H1 (cell line): ENCODE data around the gene SERPINE3. TPM values are rescaled to one million over a fixed set of nuclear protein-coding genes. Genes with fewer than 3 reads are reported as not detected.

ENCODE experiments used
- CBX5 ChIP-seq: fragments of 300-800, 300-1000 bp; sonication (generic); IDR thresholded peaks from 2 replicates; pipeline ENCODE4 v1.7.1; 2016; ENCODE audit warnings: antibody characterized with exemption, low read length, low read depth
- GTF2F1 ChIP-seq: IDR thresholded peaks from 2 replicates; pipeline ENCODE4 v1.6.1; 2012; ENCODE audit warnings: low read depth, low read length, improper control_type of control experiment, borderline replicate concordance
- JUND ChIP-seq: IDR thresholded peaks from 2 replicates; pipeline ENCODE4 v1.6.1; 2011; ENCODE audit warnings: mild to moderate bottlenecking, improper control_type of control experiment, low read length
- KDM1A ChIP-seq: fragments of 200-600, 300-600 bp; sonication (generic); IDR thresholded peaks from 2 replicates; pipeline ENCODE4 v1.7.1; 2016; ENCODE audit warnings: mild to moderate bottlenecking, low read length, borderline replicate concordance
- NRF1 ChIP-seq: IDR thresholded peaks from 2 replicates; pipeline ENCODE4 v1.6.1; 2011; ENCODE audit warnings: mild to moderate bottlenecking, low read depth, low read length, improper control_type of control experiment
- POU5F1 ChIP-seq: IDR thresholded peaks from 2 replicates; pipeline ENCODE4 v1.6.1; 2011; ENCODE audit warnings: low read depth, mild to moderate bottlenecking, low read length, moderate library complexity
- polyA plus RNA-seq, 7 experiments: library from polyadenylated mRNA; depleted of rRNA in 3 of 7; stranded (reverse) in 5 of 7; unstranded in 2 of 7; fragments of >200 nt in 5 of 7; fragments of 200-250 nt in 2 of 7; gene quantifications; 1 replicate in 5 of 7; 2 replicates in 1 of 7; 4 replicates in 1 of 7; pipeline versions ENCODE4 v1.2.1 to v1.2.3, GENCODE V29; 2011 to 2013; ENCODE audit warnings: missing spikeins in 2 of 7, mixed read lengths in 2 of 7
- total RNA-seq: library from RNA; stranded (reverse); fragmentation: NEBNext Ultra II Directional; extraction: Animal tissue kit (Norgen Biotek cat#: 25700); gene quantifications from 2 replicates; pipeline ENCODE4 v1.2.1, GENCODE V29; 2021
- TF ChIP-seq, protein P1 (sequence below): IDR thresholded peaks from 2 replicates; pipeline ENCODE4 v1.6.1; 2012; ENCODE audit warnings: inconsistent platforms

The SERPINE3 gene
- total and polyA plus RNA-seq, 2 of the 8 experiments (the other 6 are each of a cell fraction or from before 2014, with no cell fraction given) = 0.34 to 1.0 TPM

DNA sequence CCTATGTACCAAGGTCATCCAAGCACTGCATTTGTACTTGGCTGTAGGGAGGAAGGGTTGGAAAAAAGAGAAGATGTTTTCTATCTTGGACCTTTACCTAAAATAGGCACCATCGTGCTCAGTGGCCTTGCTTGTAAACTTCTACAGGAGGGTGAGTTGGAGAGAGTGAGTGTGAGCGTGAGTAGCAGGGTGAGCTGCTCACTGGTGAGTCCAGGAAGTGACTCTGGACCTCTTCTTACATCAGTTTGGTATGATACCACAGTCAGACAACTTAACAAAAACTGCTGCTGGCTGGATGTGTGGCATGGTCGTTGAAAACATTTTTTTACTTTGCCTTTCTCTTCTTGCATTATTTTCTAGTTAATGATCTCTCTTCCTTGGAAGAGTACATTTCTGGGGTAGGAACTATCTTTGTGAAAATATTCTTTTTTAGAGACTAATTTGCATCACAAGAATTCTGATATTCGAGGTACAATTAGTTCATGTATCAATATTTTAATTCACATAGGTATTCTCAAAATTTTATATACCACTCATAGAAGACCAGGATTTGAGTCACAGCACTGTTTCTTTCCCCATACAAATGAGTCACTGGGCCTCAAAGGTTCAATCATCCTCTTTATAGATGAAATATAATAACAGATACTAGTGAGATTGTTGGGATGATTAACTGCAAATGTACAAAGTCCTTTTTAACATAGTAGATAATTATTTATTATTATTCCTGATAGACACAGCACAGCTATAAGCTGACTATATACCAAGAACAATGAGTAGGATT lies 651 bp downstream of the SERPINE3 start (continued):
- TF ChIP-seq NRF1 = no peak
- no peak for TF ChIP-seq GTF2F1
- TF ChIP-seq, protein P1, sequence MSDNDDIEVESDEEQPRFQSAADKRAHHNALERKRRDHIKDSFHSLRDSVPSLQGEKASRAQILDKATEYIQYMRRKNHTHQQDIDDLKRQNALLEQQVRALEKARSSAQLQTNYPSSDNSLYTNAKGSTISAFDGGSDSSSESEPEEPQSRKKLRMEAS = no peak
- no peak for TF ChIP-seq POU5F1
- TF ChIP-seq JUND = no peak
- no peak for TF ChIP-seq CBX5
- TF ChIP-seq KDM1A = no peak
